Type B pancreatic cell (in vitro differentiated cells): ENCODE data around the gene CREB3L4. TPM values are rescaled to one million over a fixed set of nuclear protein-coding genes. Genes with fewer than 3 reads are reported as not detected.
"Not testable (repeated sequence)": the region's sequence is repeated elsewhere in the genome, so short reads cannot be mapped to it uniquely, and the experiment has no call there.

Experiments used
- DNase-seq: peaks from one replicate; pipeline ENCODE4 v3.0.0; 2021; ENCODE audit warnings: mixed read lengths; ENCODE audit not compliant: unreplicated experiment; ENCODE audit errors: extremely low spot score
- H3K27ac Mint-ChIP-seq: 2 replicates; pipeline ENCODE4 v1.8.0; 2021; ENCODE audit warnings: mild to moderate bottlenecking, mixed read lengths
- H3K27me3 Mint-ChIP-seq: 2 replicates; pipeline ENCODE4 v1.8.0; 2021; ENCODE audit warnings: mixed read lengths
- H3K36me3 Mint-ChIP-seq: 2 replicates; pipeline ENCODE4 v1.8.0; 2021; ENCODE audit warnings: mixed read lengths
- H3K4me1 Mint-ChIP-seq: one replicate; pipeline ENCODE4 v1.8.0; 2021; ENCODE audit warnings: mixed read lengths; ENCODE audit not compliant: unreplicated experiment
- H3K4me3 Mint-ChIP-seq: 2 replicates; pipeline ENCODE4 v1.8.0; 2021; ENCODE audit warnings: mild to moderate bottlenecking, mixed read lengths
- H3K9me3 Mint-ChIP-seq: 2 replicates; pipeline ENCODE4 v1.8.0; 2021; ENCODE audit warnings: mixed read lengths
- CTCF ChIP-seq: fragments of 200-600 bp; sonication (generic); conservative IDR thresholded peaks from 2 replicates; pipeline ENCODE4 v1.5.0; 2021; ENCODE audit warnings: antibody characterized with exemption, mild to moderate bottlenecking
- total RNA-seq: library from RNA; stranded (reverse); gene quantifications from 2 replicates; pipeline ENCODE4 v1.2.1, GENCODE V29; 2021; ENCODE audit warnings: low replicate concordance

CREB3L4 gene
- total RNA-seq, 1 donor from 2014 or later = 31.8 TPM

DNA sequence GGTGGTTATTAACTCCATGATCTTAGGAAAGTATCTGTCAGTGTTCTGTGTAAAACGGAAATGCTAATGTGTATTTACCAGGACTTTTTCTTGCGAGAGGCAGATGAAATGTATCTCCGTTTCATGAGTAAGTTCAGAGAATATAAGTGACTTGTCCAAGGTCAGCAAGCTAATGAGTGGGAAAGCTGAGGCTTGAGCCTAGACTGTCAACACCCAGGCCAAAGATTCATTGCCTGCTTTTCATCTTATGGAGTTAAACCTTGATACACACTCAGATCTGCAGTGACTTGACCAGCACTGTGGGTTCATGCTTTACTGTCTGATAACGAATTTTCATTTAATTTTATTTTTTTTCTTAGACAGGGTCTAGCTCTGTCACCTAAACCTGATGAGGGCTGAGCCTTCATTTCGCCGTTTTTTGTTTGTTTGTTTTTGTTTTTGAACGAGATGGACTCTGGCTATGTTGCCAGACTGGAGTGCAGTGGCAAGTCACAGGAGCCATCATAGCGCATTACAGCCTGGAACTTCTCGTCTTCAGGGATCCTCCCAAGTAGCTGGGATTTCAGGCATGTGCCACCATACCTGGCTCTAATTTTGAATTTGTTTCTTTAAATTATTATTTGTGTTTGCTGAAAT is 10.7 kb downstream of the CREB3L4 start:
- Mint-ChIP-seq H3K36me3 (peaks cover 24% of the 10 kb centered on the region), H3K27me3 (no peaks in the 10 kb centered on the region), H3K9me3 (no peaks in the 10 kb centered on the region), H3K4me1 (peaks cover 17% of the 10 kb centered on the region), H3K27ac (peak overlapping the region; percentile 95), H3K4me3 (peak overlapping the region; percentile 99)
- no peak for DNase-seq
- no peak for TF ChIP-seq CTCF

DNA sequence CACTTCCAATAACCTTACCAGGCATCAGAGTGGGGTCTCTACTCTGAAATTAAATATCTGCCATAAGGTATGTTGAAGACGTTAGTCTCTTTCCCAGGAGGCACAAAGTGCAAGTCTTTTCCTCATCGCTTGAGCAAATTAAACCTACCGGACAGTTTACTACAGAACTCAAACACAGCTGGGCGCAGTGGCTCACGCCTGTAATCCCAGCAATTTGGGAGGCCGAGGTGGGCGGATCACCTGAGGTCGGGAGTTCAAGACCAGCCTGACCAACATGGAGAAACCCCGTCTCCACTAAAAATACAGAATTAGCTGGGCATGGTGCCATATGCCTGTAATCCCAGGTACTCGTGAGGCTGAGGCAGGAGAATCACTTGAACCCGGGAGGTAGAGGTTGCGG is 11.4 kb downstream of the CREB3L4 start:
- H3K27me3 Mint-ChIP-seq, H3K27ac Mint-ChIP-seq, H3K9me3 Mint-ChIP-seq, DNase-seq: not testable (repeated sequence)
- peaks cover 24% of the 10 kb centered on the region for H3K36me3 Mint-ChIP-seq
- peaks cover 17% of the 10 kb centered on the region for H3K4me1 Mint-ChIP-seq
- H3K4me3 Mint-ChIP-seq = peak overlapping the region; percentile 99

DNA sequence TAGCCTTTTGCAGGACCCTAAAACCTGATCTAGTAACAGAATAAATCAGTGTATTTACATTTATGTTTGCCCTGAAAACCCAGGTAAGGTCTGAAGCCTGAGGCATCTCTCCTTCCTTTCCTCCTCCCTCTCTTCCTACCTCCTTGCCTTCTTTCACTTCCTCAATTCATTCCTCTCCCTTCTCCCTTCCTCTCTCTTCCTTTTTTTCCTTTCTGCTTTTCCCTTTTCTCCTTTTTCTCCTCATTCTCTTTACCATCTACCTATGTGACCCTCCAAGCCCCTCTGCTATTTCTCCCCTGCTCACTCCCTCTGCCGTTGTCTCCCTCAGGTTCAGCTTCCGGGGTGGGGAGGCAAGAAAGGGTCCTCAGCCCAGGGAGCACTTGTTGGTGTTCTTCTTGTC is 14.0 kb downstream of the CREB3L4 start:
- H3K4me3 Mint-ChIP-seq, H3K9me3 Mint-ChIP-seq, H3K27ac Mint-ChIP-seq, DNase-seq, H3K27me3 Mint-ChIP-seq: not testable (repeated sequence)
- H3K36me3 Mint-ChIP-seq = peaks cover 14% of the 10 kb centered on the region
- peaks cover 26% of the 10 kb centered on the region for H3K4me1 Mint-ChIP-seq

DNA sequence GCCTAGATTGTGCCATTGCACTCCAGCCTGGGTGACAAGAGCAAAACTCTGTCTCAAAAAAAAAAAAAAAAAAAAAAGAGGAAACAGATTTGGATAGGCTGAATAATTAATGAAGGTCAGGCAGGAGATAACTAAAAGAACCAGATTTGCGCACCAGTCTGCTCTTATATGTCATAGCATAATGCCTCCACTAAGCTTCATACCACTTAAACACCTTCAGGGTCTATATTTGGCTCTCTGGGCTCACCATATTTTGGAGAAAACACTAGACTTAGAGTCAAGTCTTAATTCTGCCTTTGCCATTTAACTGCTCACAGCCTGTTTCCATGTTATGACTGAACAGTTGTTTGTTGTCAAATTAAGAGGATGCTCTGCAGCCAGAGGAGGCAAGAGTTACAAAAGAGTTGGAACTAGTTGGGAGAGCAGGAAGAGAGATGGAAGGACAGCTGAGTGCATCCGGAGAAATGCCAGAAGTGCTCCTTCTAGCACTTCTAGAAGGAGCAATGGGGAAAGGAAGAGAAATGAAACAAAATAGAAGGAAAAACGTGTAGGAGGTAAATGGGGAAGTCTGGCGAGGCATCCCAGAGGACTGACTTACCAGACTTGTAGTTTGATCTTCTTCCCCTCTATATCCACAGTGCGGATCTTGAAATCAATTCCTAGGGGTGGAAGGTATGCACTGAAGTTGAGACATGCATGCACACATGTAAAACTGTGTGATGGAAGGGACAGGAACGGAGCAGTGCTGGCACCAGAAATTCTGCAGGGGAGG is 16.6 kb downstream of the CREB3L4 start:
- Mint-ChIP-seq H3K9me3 (no peaks in the 10 kb centered on the region), H3K27ac (no peak overlapping the region), H3K36me3 (peaks cover 10% of the 10 kb centered on the region), H3K27me3 (no peaks in the 10 kb centered on the region), H3K4me3 (peak overlapping the region; percentile 75), H3K4me1 (peaks cover 20% of the 10 kb centered on the region)
- no peak for DNase-seq
- TF ChIP-seq CTCF = no peak

DNA sequence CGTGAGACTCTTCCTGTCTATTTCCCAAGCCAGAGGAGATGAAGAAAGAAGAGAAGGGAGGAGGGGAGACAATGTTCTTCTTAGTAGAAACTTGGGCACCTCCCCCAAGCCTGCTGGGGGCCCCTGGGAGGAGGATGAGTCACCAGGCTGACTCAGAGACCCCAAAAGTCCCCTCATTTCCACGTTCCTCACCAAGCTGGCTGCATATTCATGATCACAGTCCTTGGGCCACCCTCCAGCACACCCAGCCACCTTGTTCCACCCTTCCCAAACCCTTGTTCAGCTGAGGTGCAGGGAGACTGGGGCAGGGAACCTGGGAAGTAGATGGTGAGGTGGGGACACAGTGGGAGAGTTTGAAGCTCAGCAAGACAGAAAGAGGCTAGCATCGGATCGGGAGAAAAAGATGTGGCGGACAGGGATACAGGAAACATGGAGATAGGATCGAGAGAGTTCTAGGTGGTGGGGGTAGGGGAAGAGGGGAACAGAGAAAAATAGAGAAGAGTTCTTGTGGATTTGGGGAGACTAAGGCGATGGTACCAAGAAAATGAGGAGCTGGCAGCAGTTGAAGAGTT is 17.7 kb downstream of the CREB3L4 start:
- no peak for DNase-seq
- no peaks in the 10 kb centered on the region for H3K27me3 Mint-ChIP-seq
- H3K4me3 Mint-ChIP-seq = peak overlapping the region; percentile 97
- peaks cover 11% of the 10 kb centered on the region for H3K36me3 Mint-ChIP-seq
- no peak for TF ChIP-seq CTCF
- peaks cover 2% of the 10 kb centered on the region for H3K9me3 Mint-ChIP-seq
- peaks cover 23% of the 10 kb centered on the region for H3K4me1 Mint-ChIP-seq
- H3K27ac Mint-ChIP-seq = peak overlapping the region; percentile 86

GRCh38 chr1:153985941-153986761 is 18.4 kb downstream of the CREB3L4 start, which contains the start of gene RAB13:
TSS of gene RAB13 (minus strand) at chr1:153986339. CDS start at chr1:153986236, 103 bp downstream.
- no peak for TF ChIP-seq CTCF
- H3K4me1 Mint-ChIP-seq = peaks cover 27% of the 10 kb centered on the region
- peaks cover 16% of the 10 kb centered on the region for H3K36me3 Mint-ChIP-seq
- no peaks in the 10 kb centered on the region for H3K27me3 Mint-ChIP-seq
- H3K9me3 Mint-ChIP-seq = peaks cover 4% of the 10 kb centered on the region
- H3K4me3 Mint-ChIP-seq = peak within 1 kb of the TSS; percentile 97
- DNase-seq = peak; percentile 80
- H3K27ac Mint-ChIP-seq = peak within 1 kb of the TSS; percentile 94
